Cardiac fibroblast (primary cell): Measurements from ENCODE around the gene CHDH.
A peak's percentile ranks its signal among the peaks of the same experiment; 100 is the strongest.

Experiments used
- DNase-seq, 2 donors: peaks; one replicate each; pipeline versions ENCODE4 v3.0.0 to v3.0.0-alpha.2; 2010; ENCODE audit warnings: low read depth in 2 of 2
- H3K4me3 ChIP-seq, 2 donors: replicated peaks in 1 of 2; 1 replicate in 1 of 2; 2 replicates in 1 of 2; pipeline ENCODE4 v1.5.1; 2011; ENCODE audit warnings: low read depth in 2 of 2, low read length in 2 of 2, mild to moderate bottlenecking in 2 of 2, moderate library complexity in 1 of 2
- CTCF ChIP-seq: IDR thresholded peaks from one replicate; pipeline ENCODE4 v1.5.1; 2011; ENCODE audit warnings: low read depth, mild to moderate bottlenecking, low read length, inconsistent platforms

The CHDH gene

GRCh38 chr3:53800041-53800906 lies 45.9 kb downstream of the CHDH start:
- no peak overlapping the region for H3K4me3 ChIP-seq
- TF ChIP-seq CTCF, result no peak
- DNase-seq, result no peak

GRCh38 chr3:53799338-53799865 lies 46.8 kb downstream of the CHDH start:
- DNase-seq, result no peak
- TF ChIP-seq CTCF, result no peak

GRCh38 chr3:53798144-53798543 lies 48.1 kb downstream of the CHDH start:
- DNase-seq, result no peak
- TF ChIP-seq CTCF, result no peak
- no peak overlapping the region for H3K4me3 ChIP-seq

More at GRCh38 chr3:53799338-53799865, 46.8 kb downstream of the CHDH start:
- no peak overlapping the region for H3K4me3 ChIP-seq

GRCh38 chr3:53795789-53796560 lies 50.2 kb downstream of the CHDH start:
- no peak for DNase-seq
- no peak for TF ChIP-seq CTCF
- H3K4me3 ChIP-seq, result no peak overlapping the region

GRCh38 chr3:53795176-53795575 lies 51.0 kb downstream of the CHDH start:
- DNase-seq, result no peak
- no peak overlapping the region for H3K4me3 ChIP-seq
- TF ChIP-seq CTCF, result no peak

- H3K4me3 ChIP-seq, result no peak overlapping the region
- peak in 1 of 2 donors; percentile 8 for DNase-seq
- no peak for TF ChIP-seq CTCF
Measured at GRCh38 chr3:53794597-53794996, 51.6 kb downstream of the CHDH start.
